Stimulated activated CD4-positive, alpha-beta T cell treated with anti-CD3 and anti-CD28 coated beads, TNF-alpha, amount 100 ng/mL, for 1 hour (primary cell): ENCODE data around the gene ECHS1.
"Not testable (repeated sequence)": the region's sequence is repeated elsewhere in the genome, so short reads cannot be mapped to it uniquely, and the experiment has no call there.

Source experiments
- DNase-seq, 3 donors: peaks; one replicate each; pipeline ENCODE4 v3.0.0-alpha.2; 2020; ENCODE audit warnings: low read depth in 3 of 3, low spot score in 1 of 3

The ECHS1 gene

GRCh38 chr10:133379152-133379800, 6.1 kb upstream of the ECHS1 start, which contains the start of gene PAOX:
PAOX (plus strand) TSS chr10:133379262; CDS start chr10:133379317, 55 bp downstream.
- DNase-seq, result peak in 1 of 3 donors; percentile 53

DNA sequence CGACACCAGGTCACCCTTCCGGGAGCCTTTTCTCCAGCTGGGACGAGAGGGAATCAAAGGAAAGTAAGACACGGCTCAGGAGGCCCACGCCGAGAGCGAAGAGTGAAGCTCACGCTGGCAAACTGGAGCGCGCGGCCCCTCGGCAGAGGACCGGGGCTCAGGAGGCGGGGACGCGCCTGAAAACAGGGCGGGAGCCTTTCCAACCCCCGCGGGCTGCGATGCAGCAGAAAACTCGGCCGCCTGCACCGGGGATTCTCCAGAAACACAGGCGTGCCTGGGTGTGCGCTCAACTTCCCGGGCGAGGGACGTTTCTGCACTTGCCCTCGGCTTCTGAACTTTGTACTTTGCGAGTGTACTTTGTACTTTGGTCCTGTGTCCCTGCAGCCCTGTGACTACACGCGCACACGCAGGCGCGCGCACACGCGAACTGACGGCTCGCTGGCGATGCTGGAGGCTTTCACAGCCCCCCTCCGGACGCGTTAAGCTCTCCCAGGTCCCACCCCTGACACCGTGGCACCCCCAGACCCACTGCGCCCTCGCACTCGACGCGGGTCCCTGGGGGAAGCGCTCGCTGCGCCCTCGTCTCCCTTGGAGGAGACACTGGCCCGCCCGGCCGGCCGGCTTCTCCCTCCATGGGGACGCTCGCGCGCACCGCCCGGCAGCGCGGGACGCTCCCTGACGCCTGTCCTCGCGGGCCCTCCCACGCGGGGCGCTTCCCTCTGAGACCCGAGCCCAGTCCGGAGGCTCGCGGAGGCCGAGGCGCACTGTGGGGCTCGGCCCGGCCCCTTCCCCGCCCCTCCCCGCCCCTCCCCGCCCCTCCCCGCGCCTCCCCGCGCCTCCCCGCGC, 5.3 kb upstream of the ECHS1 start:
- DNase-seq, result peak in 1 of 3 donors; percentile 51

DNA sequence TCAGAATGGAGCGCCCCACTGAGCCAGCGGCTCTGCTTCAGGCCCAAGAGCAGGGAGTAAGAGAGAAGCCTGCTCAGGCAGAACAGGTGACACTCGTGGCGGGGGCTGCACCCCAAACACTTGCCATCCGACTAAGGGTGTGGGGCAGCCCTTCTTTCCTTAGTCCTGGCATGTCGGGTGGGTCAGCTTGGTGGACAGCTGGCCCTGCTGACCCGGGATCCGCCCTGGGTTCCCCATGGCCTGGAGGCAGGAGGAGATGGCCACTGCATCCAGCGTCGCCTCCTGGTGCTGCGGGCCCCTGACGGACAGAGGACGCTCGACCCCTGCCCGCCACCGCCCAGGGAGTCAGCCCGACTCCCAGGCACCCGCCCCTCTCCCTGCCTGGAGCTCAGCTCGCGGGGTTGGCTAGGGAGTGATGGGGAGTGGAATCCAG, 4.7 kb upstream of the ECHS1 start:
- no peak for DNase-seq

GRCh38 chr10:133377025-133377817, 4.1 kb upstream of the ECHS1 start:
- no peak for DNase-seq

DNA sequence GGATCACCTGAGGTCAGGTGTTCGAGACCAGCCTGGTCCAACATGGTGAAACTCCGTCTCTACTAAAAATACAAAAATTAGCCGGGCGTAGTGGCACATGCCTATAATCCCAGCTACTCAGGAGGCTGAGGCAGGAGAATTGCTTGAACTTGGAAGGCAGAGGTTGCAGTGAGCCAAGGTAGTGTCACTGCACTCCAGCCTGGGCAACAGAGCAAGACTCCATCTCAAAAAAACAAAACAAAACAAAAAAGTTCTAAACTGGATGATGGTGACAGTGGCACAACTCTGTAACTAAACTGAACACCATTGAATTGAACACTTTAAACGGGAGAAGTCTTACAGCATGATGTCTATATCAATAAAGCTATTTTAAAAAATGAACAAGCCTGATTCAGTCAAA, 3.0 kb upstream of the ECHS1 start:
- not testable (repeated sequence) for DNase-seq

DNA sequence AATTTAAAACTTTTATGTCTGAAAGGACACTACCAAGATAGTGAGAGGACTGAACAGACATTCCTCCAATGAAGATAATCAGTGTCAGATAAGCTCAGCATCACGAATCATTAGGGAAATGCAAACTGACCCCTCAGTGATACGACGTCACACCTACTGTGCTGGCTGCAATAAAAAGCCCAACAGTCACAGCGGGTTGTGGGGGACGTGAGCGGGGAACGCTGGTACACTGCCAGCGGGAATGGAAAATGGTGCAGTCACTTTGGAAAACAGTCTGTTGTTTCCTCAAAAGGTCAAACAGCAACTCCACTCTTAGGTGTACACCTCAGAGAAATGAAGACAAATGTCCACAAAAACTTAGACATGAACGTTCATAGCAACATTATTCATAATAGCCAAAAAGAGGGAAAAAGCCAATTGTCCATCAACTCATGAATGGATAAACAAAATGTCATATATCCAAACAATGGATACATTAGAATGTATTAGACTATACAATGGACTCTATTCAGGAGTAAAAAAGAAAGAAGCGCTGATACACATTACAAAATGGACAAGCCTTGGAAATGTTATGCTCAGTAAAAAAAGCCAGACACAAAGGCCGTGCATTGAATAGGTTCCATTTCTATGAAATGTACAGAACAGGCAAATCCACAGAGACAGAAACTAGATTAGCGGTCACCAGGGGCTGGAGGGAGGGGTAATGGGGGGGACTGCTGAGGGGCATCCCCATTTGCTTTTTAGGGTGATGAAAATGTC, 2.4 kb upstream of the ECHS1 start:
- DNase-seq, result no peak

GRCh38 chr10:133372507-133372906, 647 bp downstream of the ECHS1 start:
- no peak for DNase-seq

DNA sequence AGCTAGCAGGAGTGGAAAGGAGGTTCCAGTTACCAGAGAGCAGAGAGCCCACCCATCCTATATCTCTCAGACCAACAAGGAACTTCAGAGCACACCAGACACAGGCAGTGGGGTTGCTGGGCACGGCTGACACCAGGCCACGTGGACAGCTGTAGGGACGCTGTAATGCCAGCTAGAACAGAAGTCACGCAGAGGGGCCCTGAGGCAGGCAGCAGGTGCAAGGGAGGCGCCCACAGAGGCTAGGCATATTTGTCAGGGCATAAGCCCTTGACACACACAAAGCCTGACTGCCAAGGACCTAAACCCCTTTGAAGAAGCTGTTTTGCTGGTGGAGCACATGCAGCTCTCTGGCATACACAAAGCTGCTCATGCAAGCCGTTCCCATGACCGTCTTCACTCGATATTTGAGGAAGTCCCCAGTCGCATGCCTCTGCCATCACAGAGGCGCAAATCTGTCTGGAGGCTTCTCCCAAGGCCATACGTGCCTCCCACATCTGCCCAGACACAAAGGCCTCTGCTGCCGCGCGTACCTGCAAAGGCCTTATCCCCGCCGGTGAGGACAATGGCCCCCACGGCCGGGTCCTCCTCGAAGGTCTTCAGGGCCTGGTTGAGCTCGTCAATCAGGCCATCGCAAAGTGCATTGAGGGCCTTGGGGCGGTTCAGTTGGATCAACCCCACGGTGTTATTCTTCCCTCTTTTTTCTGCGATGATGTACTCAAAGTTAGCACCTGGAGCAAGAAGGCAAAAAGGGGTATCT, 2.9 kb downstream of the ECHS1 start:
- no peak for DNase-seq

GRCh38 chr10:133368153-133368552, 5.0 kb downstream of the ECHS1 start:
- DNase-seq, result no peak

- DNase-seq, result not testable (repeated sequence)
Measured at GRCh38 chr10:133367461-133367860, 5.7 kb downstream of the ECHS1 start.

DNA sequence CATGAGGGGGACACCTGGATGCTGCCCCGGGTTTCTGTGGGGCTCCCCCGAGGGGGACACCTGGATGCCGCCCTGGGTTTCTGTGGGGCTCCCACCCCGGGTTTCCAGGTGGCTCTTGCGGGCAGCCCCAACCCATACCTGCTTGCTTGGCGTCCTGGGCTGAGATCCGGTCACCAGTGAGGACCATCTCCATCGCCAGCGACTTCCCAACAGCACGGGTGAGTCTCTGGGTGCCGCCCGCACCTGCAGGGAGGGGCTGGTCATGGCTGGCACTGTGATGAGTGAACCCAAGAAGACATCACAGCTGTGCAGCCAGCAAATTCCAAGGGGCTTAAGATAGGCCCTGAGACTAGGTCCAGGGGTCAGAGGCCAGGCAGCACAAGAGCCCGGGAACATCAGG, 6.4 kb downstream of the ECHS1 start:
- DNase-seq, result no peak

GRCh38 chr10:133366130-133366478, 7.0 kb downstream of the ECHS1 start:
- no peak for DNase-seq

DNA sequence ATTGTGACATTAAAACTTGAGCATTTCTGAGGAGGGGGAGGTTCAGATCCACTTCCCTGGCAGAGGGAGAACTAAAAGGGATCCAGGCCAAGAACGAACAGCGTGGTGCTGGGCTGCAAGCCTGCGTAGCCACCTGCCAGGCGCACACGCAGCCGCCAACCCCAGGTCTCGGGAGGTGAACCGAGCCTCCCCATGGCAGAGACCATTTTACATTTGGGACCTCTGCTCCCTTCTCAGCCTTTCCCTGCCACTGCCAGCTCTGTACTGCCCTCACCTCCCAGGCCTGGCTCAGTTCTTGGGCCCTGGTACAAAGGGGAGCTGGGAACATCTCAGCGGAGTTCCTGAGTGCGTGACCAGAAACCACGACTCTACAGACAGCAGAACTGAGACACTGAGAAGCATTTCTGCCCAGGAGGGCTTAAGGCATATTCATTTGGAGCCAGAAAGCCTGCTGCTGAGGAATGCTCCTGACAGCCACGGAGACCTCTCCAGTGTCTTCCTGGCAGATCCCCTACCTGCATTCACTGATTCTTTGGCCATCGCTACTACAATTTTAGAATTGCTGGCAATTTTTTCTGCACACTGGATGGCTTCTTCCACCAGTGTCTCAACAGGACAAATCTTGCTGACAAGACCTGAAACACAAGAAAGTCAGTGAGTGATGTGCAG, 7.6 kb downstream of the ECHS1 start:
- DNase-seq, result no peak

GRCh38 chr10:133364645-133365431, 8.3 kb downstream of the ECHS1 start:
- DNase-seq, result no peak

DNA sequence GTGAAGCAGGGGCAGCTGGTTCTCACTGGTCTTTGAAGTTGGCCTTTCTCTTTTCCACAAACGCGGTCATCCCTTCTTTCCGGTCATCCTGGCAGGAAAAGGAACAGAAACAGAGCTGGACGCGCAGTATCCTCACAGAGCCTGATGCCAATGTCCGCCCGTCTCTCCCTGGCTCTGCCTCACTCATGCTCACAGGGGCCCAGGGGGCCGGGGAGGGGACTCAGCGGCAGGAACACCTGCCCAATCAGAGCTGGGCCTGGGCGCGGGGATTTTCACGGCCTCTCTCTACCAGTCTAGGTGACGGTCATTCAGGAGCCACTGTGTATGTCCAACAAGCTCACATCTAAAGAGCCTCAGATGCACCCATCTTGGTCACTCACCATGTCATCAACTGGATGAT, 10.3 kb downstream of the ECHS1 start:
- DNase-seq, result no peak

- no peak for DNase-seq
Measured at GRCh38 chr10:133361773-133362441, 11.2 kb downstream of the ECHS1 start.

GRCh38 chr10:133361227-133361626, 11.9 kb downstream of the ECHS1 start:
- no peak for DNase-seq

DNA sequence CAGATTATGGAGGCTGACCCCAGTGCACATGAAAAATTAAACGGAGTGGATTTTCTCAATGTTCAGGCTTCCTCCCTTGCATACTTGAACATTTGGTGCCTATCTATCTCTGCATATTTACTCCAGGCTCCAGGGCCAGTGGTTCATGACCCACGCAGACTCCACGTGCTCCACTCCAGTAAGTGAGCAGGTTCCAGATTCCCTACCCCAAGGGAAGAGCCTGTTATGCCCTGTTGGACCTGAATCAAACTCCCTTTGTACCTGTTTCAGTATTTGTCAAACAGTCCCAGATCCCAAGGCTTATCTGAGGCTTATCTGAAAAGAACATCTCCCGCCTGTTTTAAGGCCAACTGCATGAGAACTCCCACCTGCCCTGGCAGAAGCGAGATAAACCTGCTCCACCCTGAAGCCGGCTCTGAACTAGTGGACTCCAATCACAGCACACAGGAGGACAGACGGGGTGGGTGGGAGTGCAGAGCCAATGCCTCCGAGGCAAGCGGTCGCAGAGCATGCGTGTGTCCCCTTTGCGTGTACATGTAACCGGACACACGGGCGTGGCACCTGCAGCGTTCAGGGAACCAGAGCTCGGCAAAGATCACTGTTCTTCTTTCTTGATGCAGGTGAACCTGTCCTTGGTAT, 13.1 kb downstream of the ECHS1 start:
- no peak for DNase-seq
